Activated CD8-positive, alpha-beta memory T cell treated with anti-CD3 and anti-CD28 coated beads, Interleukin-2, amount 10 ng/mL, durations not matched to agents 7 days and 5 days (primary cell): ENCODE data around the gene SVBP. TPM values are rescaled to one million over a fixed set of nuclear protein-coding genes. Genes with fewer than 3 reads are reported as not detected.

Source experiments
- ATAC-seq: fragments of 150-1000 bp; cut with Tn5 transposase; one replicate; pipeline ENCODE4 v1.10.0; 2021; ENCODE audit warnings: moderate library complexity
- CTCF ChIA-PET: fragments of 350-600 bp; sonication (Branson Sonifier 250); formaldehyde crosslinking; loops from one replicate; lab custom pipeline; 2021; ENCODE audit warnings: antibody characterized with exemption; lab: Charles Lee
- DNase-seq: peaks from one replicate; pipeline ENCODE4 v3.0.0-alpha.2; 2020
- H3K27ac Mint-ChIP-seq: one replicate; pipeline ENCODE4 v1.8.0; 2021; ENCODE audit warnings: mild to moderate bottlenecking, mixed read lengths
- H3K27me3 Mint-ChIP-seq: one replicate; pipeline ENCODE4 v1.8.0; 2021; ENCODE audit warnings: mixed read lengths
- H3K36me3 Mint-ChIP-seq: one replicate; pipeline ENCODE4 v1.8.0; 2021; ENCODE audit warnings: mild to moderate bottlenecking, mixed read lengths
- H3K4me1 Mint-ChIP-seq: one replicate; pipeline ENCODE4 v1.8.0; 2021; ENCODE audit warnings: mixed read lengths
- H3K4me3 Mint-ChIP-seq: one replicate; pipeline ENCODE4 v1.8.0; 2021; ENCODE audit warnings: mild to moderate bottlenecking, moderate library complexity, mixed read lengths
- H3K9me3 Mint-ChIP-seq: one replicate; pipeline ENCODE4 v1.8.0; 2022; ENCODE audit warnings: low read depth, mixed read lengths
- total RNA-seq, 2 experiments: library from RNA; stranded (reverse); gene quantifications; one replicate each; pipeline ENCODE4 v1.2.3, GENCODE V29; 2021

SVBP gene
- total RNA-seq, 2 experiments from 2014 or later: 11.5 to 14.8 TPM

- Mint-ChIP-seq H3K36me3 (peaks cover 25% of the 10 kb centered on the region), H3K27ac (no peak overlapping the region), H3K4me3 (no peak overlapping the region), H3K9me3 (no peaks in the 10 kb centered on the region), H3K27me3 (no peaks in the 10 kb centered on the region), H3K4me1 (peaks cover 31% of the 10 kb centered on the region)
- CTCF ChIA-PET: interaction anchor here (1.3 to 1.6 kb wide), 2 partner anchors 10 to 17 kb away, joined by 3 to 5 read pairs; partner anchors contain the start of genes C1orf50 and P3H1
- DNase-seq (no peak), ATAC-seq (no peak)
Observed at GRCh38 chr1:42783092-42783491, 34.1 kb downstream of the SVBP start.

- H3K9me3 Mint-ChIP-seq: no peaks in the 10 kb centered on the region
- no peak overlapping the region for H3K4me3 Mint-ChIP-seq
- no peak overlapping the region for H3K27ac Mint-ChIP-seq
- H3K4me1 Mint-ChIP-seq: peaks cover 27% of the 10 kb centered on the region
- peaks cover 39% of the 10 kb centered on the region for H3K36me3 Mint-ChIP-seq
- no peaks in the 10 kb centered on the region for H3K27me3 Mint-ChIP-seq
- ATAC-seq: no peak
- CTCF ChIA-PET: interaction anchor here (1.0 to 6.3 kb wide), 5 partner anchors 9 to 295 kb away, joined by 4 to 67 read pairs (median 32); partner anchors contain the start of genes C1orf50 and P3H1
- DNase-seq: no peak
Observed at GRCh38 chr1:42780176-42780575, 37.0 kb downstream of the SVBP start.

GRCh38 chr1:42779725-42780124 lies 37.5 kb downstream of the SVBP start:
- no peak for DNase-seq
- H3K4me1 Mint-ChIP-seq: peaks cover 26% of the 10 kb centered on the region
- H3K9me3 Mint-ChIP-seq: no peaks in the 10 kb centered on the region
- no peak overlapping the region for H3K4me3 Mint-ChIP-seq
- peaks cover 43% of the 10 kb centered on the region for H3K36me3 Mint-ChIP-seq
- H3K27me3 Mint-ChIP-seq: no peaks in the 10 kb centered on the region
- ATAC-seq: peak; percentile 70
- CTCF ChIA-PET: interaction anchor here (1.0 to 6.3 kb wide), 5 partner anchors 9 to 295 kb away, joined by 4 to 67 read pairs (median 32); partner anchors contain the start of genes C1orf50 and P3H1
- peak overlapping the region; percentile 37 for H3K27ac Mint-ChIP-seq

DNA sequence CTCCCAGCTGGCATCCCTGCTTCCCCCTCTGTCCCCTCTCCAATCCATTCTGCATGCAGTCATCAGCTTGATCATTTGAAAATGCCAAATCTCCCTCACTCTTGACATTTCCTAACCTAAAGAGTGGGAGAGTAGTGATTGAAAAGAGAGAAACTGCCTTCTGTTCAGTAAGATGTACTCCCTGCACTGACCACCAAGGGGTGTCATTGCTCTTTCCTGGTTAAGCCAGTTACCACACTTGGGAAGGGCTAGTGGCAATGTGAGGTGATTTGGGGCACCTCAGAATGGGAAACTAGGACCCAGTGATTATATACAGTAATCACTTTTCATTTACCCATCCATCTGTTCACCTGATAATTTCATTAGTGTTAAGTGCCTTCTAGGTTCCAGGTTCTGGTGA lies 39.3 kb downstream of the SVBP start:
- DNase-seq (peak; percentile 50), ATAC-seq (peak; percentile 65)
- peaks cover 32% of the 10 kb centered on the region for H3K4me1 Mint-ChIP-seq
- CTCF ChIA-PET: interaction anchor here (0.7 to 6.3 kb wide), 11 partner anchors 10 to 297 kb away, joined by 3 to 67 read pairs (median 5); partner anchors contain the start of genes C1orf50, ERMAP, P3H1 and SVBP
- no peaks in the 10 kb centered on the region for H3K27me3 Mint-ChIP-seq
- no peak overlapping the region for H3K4me3 Mint-ChIP-seq
- H3K27ac Mint-ChIP-seq: no peak overlapping the region
- no peaks in the 10 kb centered on the region for H3K9me3 Mint-ChIP-seq
- peaks cover 49% of the 10 kb centered on the region for H3K36me3 Mint-ChIP-seq

DNA sequence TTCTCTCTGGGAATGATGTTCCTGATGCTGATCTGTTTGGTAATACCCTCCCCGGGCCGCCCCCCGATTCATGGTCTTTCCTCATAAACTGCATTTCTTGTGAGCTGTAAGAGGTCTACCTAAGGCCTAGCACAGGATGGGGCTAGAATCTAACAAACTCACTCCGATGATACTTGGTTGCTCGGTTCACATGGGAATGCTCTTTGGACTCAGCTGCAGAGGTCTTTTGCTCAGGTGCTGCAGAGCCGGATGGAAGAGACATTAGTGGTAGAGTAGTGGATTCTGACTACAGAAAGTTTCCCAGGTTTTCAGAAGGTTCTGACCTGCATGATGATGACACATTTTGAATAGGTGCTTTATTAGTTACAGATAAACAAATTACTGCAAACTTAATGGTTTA lies 40.7 kb downstream of the SVBP start:
- CTCF ChIA-PET: interaction anchor here (4.9 to 6.3 kb wide), 3 partner anchors 9 to 298 kb away, joined by 32 to 67 read pairs (median 44); partner anchors contain the start of genes C1orf50 and P3H1
- DNase-seq: no peak
- H3K36me3 Mint-ChIP-seq: peaks cover 48% of the 10 kb centered on the region
- no peak overlapping the region for H3K4me3 Mint-ChIP-seq
- H3K27me3 Mint-ChIP-seq: no peaks in the 10 kb centered on the region
- H3K4me1 Mint-ChIP-seq: peaks cover 34% of the 10 kb centered on the region
- ATAC-seq: no peak
- H3K9me3 Mint-ChIP-seq: no peaks in the 10 kb centered on the region
- H3K27ac Mint-ChIP-seq: no peak overlapping the region

DNA sequence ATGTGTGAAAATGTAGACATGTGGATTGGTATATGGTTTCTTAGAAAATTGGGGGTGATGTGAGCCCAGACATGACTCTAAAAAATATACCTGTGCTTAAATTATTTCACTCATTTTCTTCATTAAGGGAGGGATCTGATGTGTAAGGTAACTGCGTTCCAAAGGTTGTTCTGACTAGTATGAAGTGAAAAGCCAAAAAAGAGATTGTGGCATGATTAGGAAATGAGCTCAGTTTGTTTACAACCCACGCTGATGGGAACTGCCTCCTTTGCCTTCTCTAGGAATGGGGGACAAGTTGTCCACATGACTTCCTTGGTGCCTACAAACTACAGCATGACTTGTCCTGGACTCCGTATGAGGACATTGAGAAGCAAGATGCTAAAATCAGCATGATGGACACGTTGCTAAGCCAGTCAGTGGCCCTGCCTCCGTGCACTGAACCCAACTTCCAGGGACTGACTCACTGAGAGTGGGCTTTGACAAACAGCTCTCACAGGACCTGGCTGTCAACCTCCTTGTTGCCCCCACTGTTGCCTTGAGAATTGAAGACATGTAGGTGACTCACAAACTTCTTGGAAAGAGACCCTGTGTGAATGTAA lies 42.2 kb downstream of the SVBP start:
- DNase-seq (no peak), ATAC-seq (no peak)
- no peaks in the 10 kb centered on the region for H3K9me3 Mint-ChIP-seq
- H3K36me3 Mint-ChIP-seq: peaks cover 48% of the 10 kb centered on the region
- no peak overlapping the region for H3K4me3 Mint-ChIP-seq
- no peaks in the 10 kb centered on the region for H3K27me3 Mint-ChIP-seq
- H3K4me1 Mint-ChIP-seq: peaks cover 36% of the 10 kb centered on the region
- no peak overlapping the region for H3K27ac Mint-ChIP-seq
- CTCF ChIA-PET: interaction anchor here (1.6 kb wide), 1 partner anchor 138 kb away, joined by 4 read pairs; no protein-coding TSS in a partner anchor

- H3K27ac Mint-ChIP-seq: no peak overlapping the region
- H3K27me3 Mint-ChIP-seq: no peaks in the 10 kb centered on the region
- H3K9me3 Mint-ChIP-seq: no peaks in the 10 kb centered on the region
- DNase-seq (no peak), ATAC-seq (no peak)
- H3K4me3 Mint-ChIP-seq: no peak overlapping the region
- CTCF ChIA-PET: interaction anchor here (1.3 to 1.6 kb wide), 3 partner anchors 10 to 149 kb away, joined by 3 to 5 read pairs (median 4); no protein-coding TSS in a partner anchor
- peaks cover 45% of the 10 kb centered on the region for H3K36me3 Mint-ChIP-seq
- peaks cover 36% of the 10 kb centered on the region for H3K4me1 Mint-ChIP-seq
Observed at GRCh38 chr1:42773420-42773819, 43.8 kb downstream of the SVBP start.

DNA sequence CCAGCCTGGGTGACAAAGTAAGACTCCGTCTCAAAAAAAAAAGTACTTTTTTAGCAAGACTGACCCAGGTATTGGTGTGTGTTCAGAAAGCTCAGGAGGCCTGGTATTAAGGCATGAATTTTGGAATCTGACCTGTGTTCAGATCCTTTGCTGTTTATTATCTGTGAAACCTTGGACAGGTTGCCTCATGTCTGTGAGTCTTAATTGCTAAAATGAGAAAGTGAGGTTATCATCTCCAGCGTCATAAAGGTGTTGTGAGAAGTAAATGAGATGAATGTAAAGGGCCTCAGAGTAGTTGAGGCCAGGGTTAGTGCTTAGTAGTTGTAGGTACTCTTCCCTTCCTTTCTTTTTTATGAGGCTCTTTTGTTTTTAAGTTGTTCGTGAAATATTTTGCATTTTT lies 47.4 kb downstream of the SVBP start:
- CTCF ChIA-PET: interaction anchor here (4.2 kb wide), 1 partner anchor 9 kb away, joined by 44 read pairs; no protein-coding TSS in a partner anchor

DNA sequence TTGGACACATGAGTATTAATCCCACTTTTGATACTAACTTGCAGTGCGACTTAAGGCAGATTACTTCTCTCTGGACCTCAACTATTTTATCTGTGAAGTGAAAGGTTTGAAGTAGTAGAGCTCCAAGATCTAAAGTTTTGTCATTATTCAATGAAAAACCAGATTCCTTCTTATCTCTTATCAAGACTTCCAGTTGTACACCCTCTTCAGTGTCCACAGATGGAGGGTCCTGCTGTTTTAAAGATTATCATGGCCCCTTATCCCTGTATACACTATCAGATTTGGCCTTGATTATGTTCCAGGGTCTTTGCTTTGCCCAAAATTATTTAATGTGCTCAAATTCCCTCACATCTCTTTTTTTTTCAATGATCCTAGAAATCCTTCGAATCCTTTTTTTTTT lies 49.0 kb downstream of the SVBP start:
- Mint-ChIP-seq H3K27ac (no peak overlapping the region), H3K9me3 (no peaks in the 10 kb centered on the region), H3K36me3 (peaks cover 17% of the 10 kb centered on the region), H3K4me1 (peaks cover 37% of the 10 kb centered on the region), H3K4me3 (no peak overlapping the region), H3K27me3 (no peaks in the 10 kb centered on the region)
- no peak for ATAC-seq
- CTCF ChIA-PET: interaction anchor here (0.6 to 4.2 kb wide), 6 partner anchors 11 to 306 kb away, joined by 3 to 44 read pairs (median 5); no protein-coding TSS in a partner anchor
- no peak for DNase-seq

More for the DNA sequence above, 47.4 kb downstream of the SVBP start:
- Mint-ChIP-seq H3K27ac (no peak overlapping the region), H3K27me3 (no peaks in the 10 kb centered on the region), H3K4me1 (peaks cover 37% of the 10 kb centered on the region), H3K9me3 (no peaks in the 10 kb centered on the region), H3K4me3 (no peak overlapping the region), H3K36me3 (peaks cover 25% of the 10 kb centered on the region)
- DNase-seq (no peak), ATAC-seq (no peak)

DNA sequence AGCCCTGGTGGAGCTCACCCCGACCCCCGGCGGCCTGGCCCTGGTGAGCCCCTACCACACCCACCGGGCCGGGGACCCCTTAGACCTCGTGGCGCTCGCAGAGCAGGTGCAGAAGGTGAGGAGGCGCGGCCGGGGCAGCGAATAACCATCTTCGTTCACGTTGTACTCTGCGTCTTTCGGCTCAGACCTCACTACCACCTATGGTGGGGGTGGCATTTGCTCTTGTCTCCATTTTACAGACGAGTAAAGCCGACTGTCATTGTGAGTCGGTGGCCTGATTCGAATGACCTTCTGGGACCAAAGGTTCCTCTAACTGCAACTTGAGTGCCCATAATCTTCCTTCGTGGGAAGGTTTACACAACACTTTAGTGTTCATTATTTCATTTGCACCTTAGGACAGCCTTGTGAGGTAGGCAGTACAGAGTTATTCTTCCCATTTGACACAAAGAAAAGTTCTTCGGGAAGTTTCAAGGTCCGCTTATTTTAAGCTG lies 49.6 kb downstream of the SVBP start:
- H3K4me3 Mint-ChIP-seq: no peak overlapping the region
- H3K27ac Mint-ChIP-seq: no peak overlapping the region
- no peaks in the 10 kb centered on the region for H3K9me3 Mint-ChIP-seq
- H3K36me3 Mint-ChIP-seq: peaks cover 14% of the 10 kb centered on the region
- H3K4me1 Mint-ChIP-seq: peaks cover 34% of the 10 kb centered on the region
- H3K27me3 Mint-ChIP-seq: no peaks in the 10 kb centered on the region
- ATAC-seq: no peak
- CTCF ChIA-PET: interaction anchor here (0.6 to 4.2 kb wide), 15 partner anchors 11 to 404 kb away, joined by 3 to 44 read pairs (median 6); partner anchors contain the start of genes CFAP57, EBNA1BP2, PPIH and YBX1
- no peak for DNase-seq

- ATAC-seq (peak; percentile 94), DNase-seq (peak; percentile 100)
- no peak within 1 kb of the TSS for H3K4me3 Mint-ChIP-seq
- H3K27me3 Mint-ChIP-seq: no peaks in the 10 kb centered on the region
- H3K27ac Mint-ChIP-seq: no peak within 1 kb of the TSS
- CTCF ChIA-PET: interaction anchor here (0.8 to 4.2 kb wide), 21 partner anchors 10 to 405 kb away, joined by 3 to 44 read pairs (median 5); partner anchors contain the start of genes CFAP57, EBNA1BP2, ERMAP and PPIH
- H3K36me3 Mint-ChIP-seq: peaks cover 12% of the 10 kb centered on the region
- H3K9me3 Mint-ChIP-seq: no peaks in the 10 kb centered on the region
- peaks cover 30% of the 10 kb centered on the region for H3K4me1 Mint-ChIP-seq
Observed at GRCh38 chr1:42766741-42767509, 50.3 kb downstream of the SVBP start, which contains the start of the genes C1orf50 and P3H1. Gene C1orf50, plus strand, starts transcription at chr1:42767249. Its CDS starts 63 bp downstream, at chr1:42767312. Gene P3H1, minus strand, starts transcription at chr1:42767028. Its CDS starts 57 bp downstream, at chr1:42766971.

GRCh38 chr1:42765832-42766740 lies 51.1 kb downstream of the SVBP start:
- Mint-ChIP-seq H3K27me3 (no peaks in the 10 kb centered on the region), H3K9me3 (no peaks in the 10 kb centered on the region), H3K36me3 (peaks cover 12% of the 10 kb centered on the region), H3K4me1 (peaks cover 29% of the 10 kb centered on the region), H3K4me3 (no peak overlapping the region), H3K27ac (no peak overlapping the region)
- peak; percentile 13 for ATAC-seq
- CTCF ChIA-PET: interaction anchor here (0.7 to 4.2 kb wide), 22 partner anchors 9 to 406 kb away, joined by 3 to 44 read pairs (median 5); partner anchors contain the start of genes CFAP57, EBNA1BP2, ERMAP and PPIH
- DNase-seq: peak; percentile 64
